Stimulated activated CD4-positive, alpha-beta T cell treated with anti-CD3 and anti-CD28 coated beads, Interleukin-1b, Interleukin-23, amount 100 ng/mL, for 24 hours (primary cell): ENCODE measurements around the gene AIF1L.
"Not testable (repeated sequence)": the region's sequence is repeated elsewhere in the genome, so short reads cannot be mapped to it uniquely, and the experiment has no call there.

ENCODE experiments used
- DNase-seq, 4 experiments: peaks; one replicate each; pipeline ENCODE4 v3.0.0-alpha.2; 2020; ENCODE audit warnings: low read depth in 4 of 4, low spot score in 1 of 4

The AIF1L gene

DNA sequence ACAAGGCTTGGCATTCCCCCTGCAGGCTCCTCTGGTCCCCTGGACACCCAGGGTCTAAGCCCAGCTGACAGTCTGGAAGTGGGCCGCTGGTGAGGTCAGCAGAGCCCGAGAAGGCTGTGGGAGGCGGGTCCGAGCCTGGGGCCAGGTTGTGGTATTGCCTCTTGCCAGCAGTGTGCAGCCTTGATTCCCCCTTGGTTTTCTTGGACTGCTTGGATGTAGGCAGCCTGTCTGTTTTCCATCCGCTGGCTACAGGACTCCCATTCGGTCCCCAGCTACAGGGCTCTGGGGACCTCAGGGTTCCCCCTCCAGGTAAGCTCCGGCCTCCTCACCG is 1.6 kb downstream of the AIF1L start:
- no peak for DNase-seq

DNA sequence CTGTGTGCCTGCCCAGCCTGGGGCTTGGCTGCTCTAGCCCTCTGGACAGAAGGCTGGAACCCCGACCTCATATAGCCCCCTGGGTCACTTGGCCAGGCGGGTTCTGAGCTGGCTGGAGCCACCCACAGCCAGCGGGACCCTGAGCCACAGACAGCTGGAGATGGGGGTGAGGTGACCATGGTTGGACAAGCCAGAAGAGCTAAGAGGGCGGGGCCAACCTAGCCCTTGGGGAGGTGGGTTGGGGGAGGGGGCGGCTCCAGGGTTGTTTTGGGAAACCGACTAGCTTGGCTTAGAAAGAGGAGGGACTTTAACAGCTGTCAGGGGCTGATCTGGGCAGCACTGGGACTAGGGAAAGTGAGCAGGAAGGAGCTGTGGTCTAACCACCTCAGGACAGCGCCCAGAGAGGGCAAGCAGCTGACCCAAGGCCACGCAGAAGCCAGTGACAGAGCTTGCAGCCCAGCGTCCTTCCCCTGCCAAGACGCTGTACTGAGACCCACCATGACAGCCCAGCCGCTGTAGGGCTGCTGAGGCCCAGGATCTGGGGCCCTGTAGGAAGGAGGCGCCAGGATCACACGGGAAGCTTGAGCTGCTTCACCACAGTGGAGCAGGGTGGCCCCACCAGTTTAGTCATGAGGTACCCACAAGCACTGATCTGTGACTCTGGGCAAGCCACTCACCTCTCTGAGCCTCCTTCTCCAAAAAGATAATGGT is 2.2 kb downstream of the AIF1L start:
- no peak for DNase-seq

DNA sequence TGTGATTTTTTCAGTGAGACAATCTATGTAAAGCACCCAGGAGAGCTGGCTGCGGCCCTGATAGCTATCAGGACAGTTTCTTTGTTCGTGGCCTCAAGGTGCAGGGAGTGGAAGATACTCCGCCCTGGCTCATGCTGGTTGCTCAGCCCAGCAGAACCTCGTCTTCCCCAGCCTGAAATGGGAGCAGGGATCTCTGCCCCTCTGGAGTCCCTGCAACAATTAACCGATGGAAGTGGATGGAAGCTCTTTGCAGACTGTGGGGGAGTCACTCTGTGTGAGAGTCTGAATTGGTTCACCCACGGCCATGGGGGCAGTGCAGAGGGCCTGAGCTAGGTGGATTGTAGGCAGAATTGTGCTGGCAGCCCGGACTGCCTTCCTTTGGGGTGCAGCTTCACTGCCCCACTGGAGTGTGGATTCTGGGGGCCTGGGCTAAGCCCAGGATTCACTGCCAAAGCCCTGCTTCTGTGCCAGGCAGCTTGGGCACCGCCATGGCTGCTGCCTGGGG is 2.8 kb downstream of the AIF1L start:
- no peak for DNase-seq

DNA sequence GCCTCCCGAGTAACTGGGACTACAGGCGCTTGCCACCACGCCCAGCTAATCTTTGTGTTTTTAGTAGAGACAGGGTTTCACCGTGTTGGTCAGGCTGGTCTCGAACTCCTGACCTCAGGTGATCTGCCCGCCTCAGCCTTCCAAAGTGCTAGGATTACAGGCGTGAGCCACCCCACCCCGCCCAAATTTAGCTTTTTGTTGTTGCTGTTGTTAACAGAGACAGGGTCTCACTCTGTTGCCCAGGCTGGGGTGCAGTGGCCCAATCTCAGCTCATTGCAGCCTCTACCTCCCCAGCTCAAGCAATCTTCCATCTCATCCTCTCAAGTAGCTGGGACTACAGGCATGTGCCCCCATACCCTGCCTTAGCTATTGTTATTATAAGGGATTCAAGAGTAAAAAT is 3.5 kb downstream of the AIF1L start:
- DNase-seq: not testable (repeated sequence)

DNA sequence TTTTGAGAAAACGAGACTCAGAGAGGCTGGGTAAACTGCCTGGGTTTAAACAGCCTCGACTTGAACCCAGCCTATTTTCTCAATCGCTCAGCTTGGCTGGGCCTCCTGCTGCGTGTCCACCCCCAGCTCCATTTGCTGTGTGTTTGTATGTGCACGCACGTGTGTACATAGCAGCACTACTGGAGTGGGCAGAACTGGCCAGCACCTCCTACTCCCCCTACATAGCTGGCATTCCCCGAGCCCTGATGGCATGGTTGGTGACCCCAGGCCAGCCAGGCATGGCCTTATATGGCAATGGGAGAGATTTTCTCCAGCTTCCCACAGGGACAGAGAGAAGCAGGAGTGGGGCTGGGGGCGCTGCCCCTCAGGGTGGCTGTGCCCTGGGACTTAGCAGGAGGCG is 4.1 kb downstream of the AIF1L start:
- no peak for DNase-seq

DNA sequence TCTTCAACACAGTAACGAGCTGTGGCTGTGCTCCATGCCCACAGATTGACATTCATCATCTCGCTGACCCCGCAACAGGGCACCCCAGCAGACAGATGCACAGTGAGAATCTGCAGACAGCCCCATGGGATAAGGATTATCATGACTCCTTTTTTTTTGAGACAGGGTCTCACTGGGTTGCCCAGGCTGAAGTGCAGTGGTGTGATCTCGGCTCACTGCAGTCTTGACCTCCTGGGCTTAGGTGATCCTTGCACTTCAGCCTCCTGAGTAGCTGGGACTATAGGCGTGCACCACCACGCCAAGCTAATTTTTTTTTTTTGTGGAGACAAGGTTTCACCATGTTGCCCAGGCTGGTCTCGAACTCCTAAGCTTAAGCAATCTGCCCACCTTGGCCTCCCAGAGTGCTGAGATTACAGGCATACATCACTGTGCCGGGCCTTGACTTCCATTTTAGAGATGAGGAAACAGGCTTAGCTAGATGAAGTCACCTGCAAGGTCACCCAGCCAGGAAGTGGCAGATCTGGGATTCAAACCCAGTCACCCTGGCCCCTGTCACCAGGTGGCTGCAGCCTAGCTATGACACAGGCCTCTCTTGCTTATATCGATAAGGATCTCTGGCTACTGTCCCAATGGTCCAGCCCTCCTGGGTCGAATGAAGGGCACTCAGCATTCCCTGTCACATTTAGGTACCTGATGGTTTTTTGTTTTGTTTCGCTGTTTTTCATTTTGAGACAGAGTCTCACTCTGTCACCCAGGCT is 5.1 kb downstream of the AIF1L start:
- no peak for DNase-seq

DNA sequence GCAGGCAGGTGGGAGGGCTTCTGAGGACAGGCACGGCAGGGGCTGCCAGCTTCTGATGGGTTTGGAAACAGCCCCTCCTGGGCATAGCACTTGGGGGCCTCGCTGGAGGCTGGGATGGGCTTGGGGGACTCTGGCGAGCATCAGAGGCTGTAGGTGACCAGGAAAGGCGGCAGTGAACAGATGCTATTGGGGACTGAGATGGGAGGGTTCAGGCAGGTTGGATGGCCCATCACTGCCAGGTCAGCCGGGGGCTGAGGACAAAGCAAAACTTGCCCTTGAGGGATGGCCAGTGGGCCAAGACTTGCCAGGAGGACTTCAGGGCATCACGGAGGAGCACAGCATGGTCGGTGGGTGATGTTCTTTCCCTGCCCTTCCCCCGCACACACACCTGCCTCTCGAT is 6.7 kb downstream of the AIF1L start:
- DNase-seq: no peak

DNA sequence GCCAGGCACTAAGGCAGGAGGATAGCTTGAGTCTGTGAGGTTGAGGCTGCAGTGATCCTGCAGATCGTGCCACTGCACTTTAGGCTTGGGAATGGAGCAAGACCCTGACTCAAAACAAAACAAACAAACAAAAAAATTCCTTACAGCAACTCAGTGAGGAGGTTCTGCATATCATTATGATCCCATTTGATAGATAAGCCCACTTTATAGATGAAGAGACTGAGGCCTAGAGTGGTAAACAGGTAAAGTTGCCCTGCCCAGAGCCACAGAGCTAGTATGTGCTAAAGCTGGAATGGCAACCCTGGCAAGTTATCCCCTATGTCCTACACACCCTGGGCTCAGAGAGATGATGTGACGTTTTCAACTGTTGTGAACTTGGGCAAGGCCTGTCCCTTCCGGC is 7.2 kb downstream of the AIF1L start:
- no peak for DNase-seq

DNA sequence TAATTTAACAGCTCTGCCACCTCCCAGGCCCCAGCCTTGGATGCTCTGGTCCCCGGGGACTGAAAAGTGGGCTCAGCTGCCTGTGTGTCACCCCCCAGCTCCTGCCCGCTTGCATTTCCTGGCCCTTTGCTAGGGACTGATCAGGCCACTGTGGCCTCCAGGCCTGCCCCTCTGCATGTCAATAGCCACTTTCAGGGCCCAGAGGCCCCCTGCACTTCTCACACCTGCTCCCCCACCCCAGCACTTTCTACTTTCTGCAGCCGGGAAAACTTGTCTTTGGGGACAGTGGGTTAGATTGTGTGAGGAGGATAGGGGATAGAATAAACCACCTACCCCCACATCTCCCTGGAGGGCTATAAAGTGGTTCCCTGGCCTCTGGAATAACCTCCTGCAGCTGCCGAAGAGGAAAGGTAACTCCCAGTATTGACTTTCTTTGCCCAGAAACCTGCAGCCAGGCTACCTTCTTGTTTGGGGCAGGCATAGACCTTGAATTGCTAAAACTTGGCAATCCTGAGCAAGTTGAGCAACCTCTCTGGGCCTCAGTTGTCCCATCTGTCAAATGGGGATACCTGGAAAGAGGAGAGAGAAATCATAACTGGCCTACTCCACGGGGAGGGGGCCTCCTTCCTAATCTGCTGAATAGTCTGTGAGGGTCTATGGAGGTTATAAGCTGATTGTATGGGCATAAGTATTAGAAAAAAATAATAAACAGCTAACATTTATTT is 7.8 kb downstream of the AIF1L start:
- DNase-seq: no peak

DNA sequence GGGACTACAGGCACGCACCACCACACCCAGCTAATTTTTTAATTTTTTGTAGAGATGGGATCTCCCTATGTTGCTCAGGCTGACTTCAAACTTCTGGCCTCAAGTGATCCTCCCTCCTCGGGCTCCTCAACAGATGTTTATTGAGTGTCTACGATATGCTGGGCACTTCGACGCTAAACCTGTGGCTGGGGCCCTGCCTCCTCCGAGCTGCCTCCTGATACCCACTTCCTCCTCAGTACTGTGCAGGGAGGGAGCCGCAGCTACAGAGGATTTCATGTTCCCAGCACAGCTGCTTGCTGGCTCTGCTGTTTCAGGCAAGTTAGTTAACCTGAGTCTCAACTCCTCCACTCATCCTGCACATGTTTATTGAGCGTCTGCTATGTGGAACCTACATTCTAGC is 9.6 kb downstream of the AIF1L start:
- DNase-seq: no peak

DNA sequence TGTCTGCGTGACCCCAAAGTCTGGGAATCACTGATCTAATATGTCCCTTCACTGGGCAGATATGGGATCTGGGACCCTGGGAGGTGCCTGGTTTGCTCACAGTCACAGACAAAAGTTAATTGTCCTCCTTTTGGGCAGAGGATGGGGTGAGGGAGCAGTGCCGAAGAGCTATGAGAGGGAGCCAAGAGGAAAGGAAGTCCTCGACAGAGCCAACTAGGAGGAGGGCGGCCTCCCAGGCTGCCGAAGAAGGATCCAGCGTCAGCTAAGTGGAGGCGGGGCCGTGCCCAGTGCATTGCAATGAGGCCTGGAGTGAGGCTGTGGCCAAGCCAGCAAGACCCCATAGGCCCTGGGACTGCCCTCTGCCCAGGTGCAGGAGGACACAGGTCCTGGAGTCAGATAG is 11.4 kb downstream of the AIF1L start:
- no peak for DNase-seq

DNA sequence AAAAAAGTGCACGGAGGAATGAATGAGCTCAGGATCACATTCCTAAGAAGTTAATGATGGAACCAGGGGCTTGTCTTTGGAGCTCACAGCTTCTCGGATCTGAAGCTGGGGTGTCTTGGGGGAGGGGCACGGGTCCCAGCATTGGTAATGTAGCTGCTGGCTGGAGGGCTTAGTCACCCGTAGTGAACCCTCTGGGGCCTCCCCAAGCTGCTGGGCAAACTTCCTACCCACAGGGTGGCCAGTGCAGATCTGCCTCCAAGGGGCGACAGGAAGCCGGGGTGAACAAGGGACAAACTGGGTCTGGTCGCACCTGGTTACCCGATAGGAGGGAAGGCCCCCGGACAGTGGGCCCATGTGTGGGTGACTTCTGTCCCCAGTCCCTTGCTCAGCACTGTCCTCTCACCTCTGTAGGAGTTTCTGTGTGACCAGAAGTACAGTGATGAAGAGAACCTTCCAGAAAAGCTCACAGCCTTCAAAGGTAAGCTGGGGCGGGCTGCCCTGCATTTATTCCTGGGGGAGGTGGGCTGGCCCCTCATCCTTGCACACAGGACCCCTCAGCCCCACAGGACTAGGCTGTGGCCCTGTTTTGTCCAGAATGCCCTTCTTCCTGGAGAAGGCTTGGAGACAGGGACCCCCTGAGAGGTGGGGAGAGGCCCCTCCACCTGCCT is 15.0 kb downstream of the AIF1L start:
- no peak for DNase-seq

DNA sequence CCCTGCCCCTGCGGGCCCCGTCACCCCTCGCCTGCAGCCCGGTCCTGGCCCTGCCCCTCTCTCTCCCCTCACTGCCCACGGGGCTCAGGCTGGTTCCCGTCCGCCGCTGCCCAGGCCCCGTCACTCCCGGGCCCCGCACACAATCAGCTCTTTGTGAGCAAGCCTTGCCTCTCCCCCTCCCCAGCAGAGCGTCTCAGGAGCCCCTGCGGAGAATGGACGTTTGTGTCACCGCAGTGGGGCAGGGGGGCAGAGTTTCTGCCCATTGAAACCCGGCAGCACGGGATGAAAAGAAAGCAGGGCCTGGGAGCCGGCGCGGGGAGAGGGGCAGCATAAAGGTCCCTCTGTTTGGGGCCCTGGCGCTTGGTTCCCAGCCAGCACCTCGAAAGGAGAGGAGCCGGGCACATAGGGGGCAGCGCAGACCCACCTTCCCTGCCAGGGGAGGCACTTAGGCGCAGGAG is 15.6 kb downstream of the AIF1L start:
- DNase-seq: no peak

DNA sequence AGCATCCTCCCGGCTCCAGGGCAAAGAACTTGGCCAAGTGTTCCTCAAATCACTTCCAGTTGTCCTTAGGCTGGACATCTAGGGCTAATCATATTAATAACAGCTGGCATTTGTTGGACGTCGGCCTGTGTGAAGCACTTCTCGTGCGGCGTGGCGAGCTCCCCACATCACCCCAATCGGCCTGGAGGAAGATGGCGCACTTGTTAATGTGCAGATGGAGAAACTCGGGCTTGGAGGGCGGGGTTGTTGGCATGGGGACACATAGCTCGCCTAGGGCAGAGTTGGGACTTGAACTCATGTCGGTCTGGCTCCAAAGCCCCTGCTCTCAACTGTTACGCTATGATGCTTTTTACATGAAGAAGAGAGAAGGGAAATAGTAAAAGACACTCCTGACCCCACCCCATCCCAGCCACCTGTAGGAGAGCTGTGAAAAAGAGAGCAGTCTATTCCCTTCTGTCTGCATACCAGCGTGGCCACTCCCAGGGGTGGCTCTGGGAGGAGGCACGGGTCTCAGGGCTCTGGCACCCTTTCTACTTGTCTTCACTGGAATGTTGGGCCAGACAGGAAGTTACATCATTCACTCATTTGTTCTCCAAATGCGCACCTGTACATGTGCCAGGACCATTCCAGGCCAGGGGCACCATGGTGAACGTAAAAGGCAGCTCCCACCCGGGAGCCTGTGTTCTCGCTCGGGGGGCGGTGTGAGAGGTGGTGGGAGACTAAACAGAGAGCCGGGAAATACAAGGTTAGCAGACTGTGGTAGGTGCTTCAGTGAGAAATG is 16.2 kb downstream of the AIF1L start:
- DNase-seq: no peak

DNA sequence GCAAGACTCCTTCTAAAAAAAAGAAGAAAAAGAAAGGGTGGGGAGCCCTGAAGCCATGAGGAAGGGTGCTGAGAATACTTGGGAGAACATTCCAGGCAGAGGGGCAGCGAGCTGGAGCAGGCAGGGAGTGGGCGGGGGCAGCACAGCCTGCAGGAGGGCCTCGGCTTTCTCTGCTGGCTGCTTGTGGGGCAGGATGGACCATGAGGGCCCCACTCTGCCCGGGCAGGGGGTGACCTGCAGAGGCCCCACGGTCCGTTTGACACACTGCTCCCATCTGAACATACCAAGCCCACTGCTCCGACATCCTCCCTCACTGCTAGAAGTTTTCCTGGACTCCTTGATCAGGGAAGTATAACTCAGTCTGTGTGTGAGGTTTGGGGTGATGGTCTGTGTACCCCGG is 17.3 kb downstream of the AIF1L start:
- no peak for DNase-seq

DNA sequence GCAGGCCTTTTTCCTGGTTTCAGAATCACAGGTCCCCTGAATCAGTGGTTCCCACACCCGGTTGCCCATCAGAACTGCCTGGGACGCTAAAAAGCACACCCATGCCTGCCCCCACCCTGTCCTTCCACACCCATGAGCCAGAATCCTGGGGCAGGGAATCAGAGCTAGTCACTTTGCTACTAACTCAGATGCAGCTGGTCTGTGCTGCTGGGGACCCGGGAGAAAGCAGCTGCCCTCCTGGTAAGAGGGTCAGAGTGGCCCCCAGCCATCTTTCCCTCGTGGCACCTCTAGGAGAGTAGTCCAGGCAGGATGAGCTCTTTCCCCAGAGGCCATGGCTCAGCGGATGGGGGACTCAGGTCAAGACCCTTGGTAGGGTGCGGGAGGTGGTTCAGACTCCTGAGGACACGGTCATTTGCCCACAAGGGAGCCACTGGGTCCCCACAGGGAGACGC is 17.8 kb downstream of the AIF1L start:
- DNase-seq: no peak

DNA sequence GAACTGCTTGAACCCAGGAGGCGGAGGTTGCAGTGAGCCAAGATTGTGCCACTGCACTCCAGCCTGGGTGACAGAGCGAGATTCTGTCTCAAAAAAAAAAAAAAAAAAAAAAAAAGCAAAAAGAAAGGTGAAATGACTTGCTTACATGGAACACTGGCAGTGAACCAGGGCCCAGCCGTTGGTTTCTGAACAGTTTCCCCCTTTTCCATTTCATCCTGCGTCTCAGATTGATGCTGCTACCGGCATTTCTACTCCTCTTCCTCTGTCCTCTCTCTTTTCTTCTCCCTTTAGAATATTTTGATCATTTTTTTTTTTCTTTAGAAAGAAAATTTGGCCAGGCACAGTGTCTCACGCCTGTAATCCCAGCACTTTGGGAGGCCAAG is 19.0 kb downstream of the AIF1L start:
- not testable (repeated sequence) for DNase-seq

DNA sequence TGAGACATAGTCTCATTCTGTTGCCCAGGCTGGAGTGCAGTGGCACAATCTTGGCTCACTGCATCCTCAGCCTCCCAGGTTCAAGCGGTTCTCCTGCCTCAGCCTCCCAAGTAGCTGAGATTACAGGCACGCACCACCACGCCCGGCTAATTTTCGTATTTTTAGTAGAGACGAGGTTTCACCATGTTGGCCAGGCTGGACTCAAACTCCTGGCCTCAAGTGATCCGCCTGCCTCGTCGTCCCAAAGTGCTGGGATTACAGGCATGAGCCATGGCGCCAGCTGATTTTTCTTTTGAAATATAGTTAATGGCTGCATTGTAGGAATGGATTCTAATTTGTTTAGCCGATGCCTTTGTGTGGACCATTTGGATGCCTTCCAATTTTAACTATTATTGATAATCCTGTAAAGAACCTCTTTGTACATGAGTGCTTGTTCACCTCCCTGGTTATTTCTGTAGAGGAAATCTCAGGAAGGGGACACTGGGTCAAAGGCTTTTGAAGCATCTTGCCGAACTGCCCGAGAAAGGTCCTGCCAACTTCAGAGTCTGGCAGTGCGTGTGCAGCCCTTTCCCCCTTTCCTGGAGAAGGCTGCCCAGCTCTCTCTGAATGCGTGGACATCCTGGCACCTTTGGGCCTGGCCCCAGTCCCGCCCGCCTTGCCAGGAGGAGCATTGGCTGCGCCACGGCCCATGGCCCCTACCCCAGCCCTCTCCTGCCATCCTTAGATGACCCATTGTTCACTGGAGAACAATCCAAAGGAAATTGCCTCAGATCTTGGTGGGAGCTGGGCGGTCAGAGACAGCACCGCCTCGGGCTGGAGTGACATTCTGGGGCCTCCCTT is 20.2 kb downstream of the AIF1L start:
- DNase-seq: no peak

DNA sequence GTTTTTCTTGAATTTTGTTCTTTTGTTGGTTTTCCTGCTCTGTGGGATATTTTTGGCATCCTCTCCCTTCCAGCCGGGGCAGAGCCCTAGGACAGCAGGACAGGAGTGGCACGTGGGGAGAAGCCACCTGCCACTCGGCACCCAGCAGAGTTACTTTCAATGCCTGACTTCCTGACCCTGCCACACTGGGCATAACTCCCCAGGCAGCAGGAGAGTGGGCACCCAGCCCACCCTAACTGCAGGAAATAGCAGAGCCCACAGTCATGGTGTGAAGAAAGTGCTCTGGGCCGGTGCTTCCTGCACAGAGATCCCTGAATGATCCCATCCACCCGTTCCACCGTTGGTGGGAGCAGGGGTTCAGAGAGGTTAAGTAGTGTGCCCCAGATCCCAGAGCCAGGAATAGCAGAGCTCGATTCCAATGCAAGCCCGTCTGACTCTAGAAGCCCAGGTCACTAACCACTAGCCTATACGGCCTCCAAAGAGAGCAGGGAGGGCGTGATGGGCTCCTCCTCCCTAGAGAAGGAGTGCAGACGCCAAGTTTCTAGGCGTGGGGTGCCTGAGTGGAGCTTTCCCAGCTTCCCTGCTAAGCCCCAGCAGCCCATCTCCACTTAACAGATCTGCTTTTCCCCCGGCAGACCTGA is 20.9 kb downstream of the AIF1L start:
- DNase-seq: no peak
